Limb (tissue), 2 donors: ENCODE data around the gene CDCA7.
"Not testable (repeated sequence)": the region's sequence is repeated elsewhere in the genome, so short reads cannot be mapped to it uniquely, and the experiment has no call there.

Experiments
- DNase-seq, 2 donors: peaks; one replicate each; pipeline ENCODE4 v3.0.0-alpha.2; 2016; ENCODE audit errors: extremely low spot score in 2 of 2

The CDCA7 gene

GRCh38 chr2:173358616-173359015 is 3.9 kb downstream of the CDCA7 start:
- DNase-seq = no peak

GRCh38 chr2:173359231-173359630 is 4.6 kb downstream of the CDCA7 start:
- no peak for DNase-seq

- DNase-seq = no peak
Measured at GRCh38 chr2:173370198-173370597, 15.5 kb downstream of the CDCA7 start.

GRCh38 chr2:173371023-173371422 is 16.4 kb downstream of the CDCA7 start:
- no peak for DNase-seq

GRCh38 chr2:173373290-173373689 is 18.6 kb downstream of the CDCA7 start:
- DNase-seq = no peak

GRCh38 chr2:173374634-173375033 is 20.0 kb downstream of the CDCA7 start:
- DNase-seq = no peak

- not testable (repeated sequence) for DNase-seq
Measured at GRCh38 chr2:173385534-173385933, 30.9 kb downstream of the CDCA7 start.

- DNase-seq = no peak
Measured at GRCh38 chr2:173386021-173386737, 31.5 kb downstream of the CDCA7 start.

GRCh38 chr2:173386738-173387065 is 32.0 kb downstream of the CDCA7 start:
- no peak for DNase-seq

GRCh38 chr2:173387079-173387478 is 32.4 kb downstream of the CDCA7 start:
- DNase-seq = no peak

- no peak for DNase-seq
Measured at GRCh38 chr2:173387660-173388059, 33.0 kb downstream of the CDCA7 start.

GRCh38 chr2:173388795-173389194 is 34.1 kb downstream of the CDCA7 start:
- no peak for DNase-seq

GRCh38 chr2:173390036-173390435 is 35.4 kb downstream of the CDCA7 start:
- DNase-seq = no peak

GRCh38 chr2:173392731-173393130 is 38.1 kb downstream of the CDCA7 start:
- DNase-seq = no peak

GRCh38 chr2:173393186-173393585 is 38.5 kb downstream of the CDCA7 start:
- DNase-seq = no peak

GRCh38 chr2:173393636-173394035 is 39.0 kb downstream of the CDCA7 start:
- no peak for DNase-seq

- DNase-seq = no peak
Measured at GRCh38 chr2:173394091-173394974, 39.7 kb downstream of the CDCA7 start.

- DNase-seq = no peak
Measured at GRCh38 chr2:173395567-173396351, 41.1 kb downstream of the CDCA7 start.

- no peak for DNase-seq
Measured at GRCh38 chr2:173397539-173397938, 42.9 kb downstream of the CDCA7 start.

- no peak for DNase-seq
Measured at GRCh38 chr2:173399229-173399628, 44.6 kb downstream of the CDCA7 start.

- no peak for DNase-seq
Measured at GRCh38 chr2:173400760-173401159, 46.1 kb downstream of the CDCA7 start.

GRCh38 chr2:173401716-173402326 is 47.1 kb downstream of the CDCA7 start:
- DNase-seq = no peak
